ENCODE results near the gene PLXNA4.

- no peak for TF ChIP-seq POLR2A (IDR thresholded peaks at IDR 0.05; ENCODE audit: low read depth, low read length)
- TF ChIP-seq POLR2AphosphoS5 (IDR thresholded peaks at IDR 0.05; ENCODE audit: low read depth, low read length) = no peak
- no peak for TF ChIP-seq TAF1 (IDR thresholded peaks at IDR 0.05; ENCODE audit: low read depth, low read length)
- no peak for TF ChIP-seq SPI1 (IDR thresholded peaks at IDR 0.05; ENCODE audit: low read depth, low read length)
- no peak for TF ChIP-seq POU2F2 (IDR thresholded peaks at IDR 0.05; ENCODE audit: low read depth, low read length)
- no peak for TF ChIP-seq PAX5 (IDR thresholded peaks at IDR 0.05; ENCODE audit: insufficient read depth, low read length, severe bottlenecking)
Measured at GRCh38 chr7:132131196-132131595, 445.1 kb downstream of the PLXNA4 start.
